ENCODE measurements around the gene OTOR. TPM values are rescaled to one million over a fixed set of nuclear protein-coding genes. Genes with fewer than 3 reads are reported as not detected.

Gene OTOR
- total and polyA plus RNA-seq, 2 of the 13 experiments (the other 11 are each of a cell fraction or from before 2014, with no cell fraction given), result not detected

DNA sequence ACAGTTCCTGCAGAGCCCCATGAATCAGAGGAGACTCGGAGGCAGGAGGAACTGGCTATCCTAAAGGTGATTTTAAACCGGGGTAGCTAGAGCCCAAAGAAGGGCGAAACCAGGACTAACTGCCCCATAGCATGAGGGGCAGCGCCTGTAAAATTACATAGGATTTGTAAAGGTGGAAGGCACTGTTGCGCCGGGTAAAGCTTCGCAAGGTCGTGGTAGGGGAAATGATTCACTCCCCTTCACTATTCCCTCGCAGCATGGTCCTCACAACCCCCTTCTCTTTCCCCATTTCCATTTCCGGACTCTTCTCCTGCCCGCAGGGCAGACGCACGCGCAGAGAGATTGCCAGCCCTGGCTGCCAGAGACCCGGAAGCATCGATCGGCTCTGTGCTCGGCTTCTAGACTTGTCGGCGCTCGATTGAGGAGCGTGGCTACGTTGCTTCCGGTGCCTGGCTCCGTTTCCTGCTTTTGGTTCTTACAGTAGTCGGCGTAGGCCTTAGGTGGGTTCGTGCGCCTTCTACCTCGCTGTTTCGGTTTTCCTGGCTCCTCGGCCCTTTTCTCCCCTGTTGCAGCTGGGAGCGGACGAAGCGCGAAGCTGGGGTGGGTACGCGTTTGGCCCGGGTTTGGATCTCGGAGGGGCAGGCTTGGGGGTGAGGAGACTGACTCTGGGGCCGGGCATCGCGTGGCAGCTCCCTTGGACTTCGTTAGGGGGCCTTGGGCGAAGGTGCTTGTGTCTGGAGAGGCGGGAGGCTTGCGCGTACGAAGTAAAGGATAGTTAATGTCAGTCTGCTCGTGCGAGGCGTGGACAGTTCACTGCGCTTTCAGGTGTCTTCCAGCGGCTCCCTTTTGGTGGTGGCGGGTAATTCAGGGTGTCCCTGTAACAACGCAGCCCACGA lies 18.3 kb upstream of the OTOR start, which contains the start of gene SNRPB2 (continued):
- peak; percentile 95; the same call in 1 of the 2 replicates for TF ChIP-seq ZNF468 (CRISPR knock-in tag; IDR thresholded peaks at IDR 0.05)
- TF ChIP-seq ZFP62 (CRISPR knock-in tag; IDR thresholded peaks at IDR 0.05), result no peak
- peak; percentile 98 for TF ChIP-seq ARNT2 (CRISPR knock-in tag; IDR thresholded peaks at IDR 0.05; ENCODE audit: low read depth)
- peak; percentile 98; the same call in 1 of the 2 replicates for TF ChIP-seq GLI4 (CRISPR knock-in tag; IDR thresholded peaks at IDR 0.05; ENCODE audit: borderline replicate concordance)
- TF ChIP-seq, protein P1, sequence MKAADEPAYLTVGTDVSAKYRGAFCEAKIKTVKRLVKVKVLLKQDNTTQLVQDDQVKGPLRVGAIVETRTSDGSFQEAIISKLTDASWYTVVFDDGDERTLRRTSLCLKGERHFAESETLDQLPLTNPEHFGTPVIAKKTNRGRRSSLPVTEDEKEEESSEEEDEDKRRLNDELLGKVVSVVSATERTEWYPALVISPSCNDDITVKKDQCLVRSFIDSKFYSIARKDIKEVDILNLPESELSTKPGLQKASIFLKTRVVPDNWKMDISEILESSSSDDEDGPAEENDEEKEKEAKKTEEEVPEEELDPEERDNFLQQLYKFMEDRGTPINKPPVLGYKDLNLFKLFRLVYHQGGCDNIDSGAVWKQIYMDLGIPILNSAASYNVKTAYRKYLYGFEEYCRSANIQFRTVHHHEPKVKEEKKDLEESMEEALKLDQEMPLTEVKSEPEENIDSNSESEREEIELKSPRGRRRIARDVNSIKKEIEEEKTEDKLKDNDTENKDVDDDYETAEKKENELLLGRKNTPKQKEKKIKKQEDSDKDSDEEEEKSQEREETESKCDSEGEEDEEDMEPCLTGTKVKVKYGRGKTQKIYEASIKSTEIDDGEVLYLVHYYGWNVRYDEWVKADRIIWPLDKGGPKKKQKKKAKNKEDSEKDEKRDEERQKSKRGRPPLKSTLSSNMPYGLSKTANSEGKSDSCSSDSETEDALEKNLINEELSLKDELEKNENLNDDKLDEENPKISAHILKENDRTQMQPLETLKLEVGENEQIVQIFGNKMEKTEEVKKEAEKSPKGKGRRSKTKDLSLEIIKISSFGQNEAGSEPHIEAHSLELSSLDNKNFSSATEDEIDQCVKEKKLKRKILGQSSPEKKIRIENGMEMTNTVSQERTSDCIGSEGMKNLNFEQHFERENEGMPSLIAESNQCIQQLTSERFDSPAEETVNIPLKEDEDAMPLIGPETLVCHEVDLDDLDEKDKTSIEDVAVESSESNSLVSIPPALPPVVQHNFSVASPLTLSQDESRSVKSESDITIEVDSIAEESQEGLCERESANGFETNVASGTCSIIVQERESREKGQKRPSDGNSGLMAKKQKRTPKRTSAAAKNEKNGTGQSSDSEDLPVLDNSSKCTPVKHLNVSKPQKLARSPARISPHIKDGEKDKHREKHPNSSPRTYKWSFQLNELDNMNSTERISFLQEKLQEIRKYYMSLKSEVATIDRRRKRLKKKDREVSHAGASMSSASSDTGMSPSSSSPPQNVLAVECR (CRISPR knock-in tag; IDR thresholded peaks at IDR 0.05; ENCODE audit: borderline replicate concordance), result peak; percentile 98
- TF ChIP-seq HES4 (CRISPR knock-in tag; IDR thresholded peaks at IDR 0.05; ENCODE audit: borderline replicate concordance), result peak; percentile 87; the same call in 1 of the 2 replicates
- peak; percentile 92 for TF ChIP-seq ZNF775 (CRISPR knock-in tag; IDR thresholded peaks at IDR 0.05; ENCODE audit: borderline replicate concordance)
- no peak for TF ChIP-seq PRPF4 (IDR thresholded peaks at IDR 0.05; ENCODE audit: low read depth, low read length, poor library complexity, severe bottlenecking)
- TF ChIP-seq ARNTL (CRISPR knock-in tag; IDR thresholded peaks at IDR 0.05), result peak; percentile 96
- peak; percentile 98 for TF ChIP-seq THAP11 (CRISPR knock-in tag; IDR thresholded peaks at IDR 0.05)
- no peak; the same call in 1 of the 2 replicates for TF ChIP-seq RFX3 (CRISPR knock-in tag; IDR thresholded peaks at IDR 0.05)
- peak; percentile 84 for TF ChIP-seq GMEB2 (CRISPR knock-in tag; IDR thresholded peaks at IDR 0.05; ENCODE audit: low read depth)
- TF ChIP-seq ZSCAN25 (CRISPR knock-in tag; IDR thresholded peaks at IDR 0.05), result peak; percentile 86; the same call in 1 of the 2 replicates
- peak; percentile 99 for TF ChIP-seq ZNF678 (CRISPR knock-in tag; IDR thresholded peaks at IDR 0.05)
- peak; percentile 99; the same call in 1 of the 2 replicates for TF ChIP-seq ZZZ3 (CRISPR knock-in tag; IDR thresholded peaks at IDR 0.05; ENCODE audit: borderline replicate concordance)
- peak; percentile 88; the same call in 1 of the 2 replicates for TF ChIP-seq ZNF703 (CRISPR knock-in tag; IDR thresholded peaks at IDR 0.05; ENCODE audit: borderline replicate concordance)
- TF ChIP-seq MAFK (conservative IDR thresholded peaks at IDR 0.05 in 1 of 2, IDR thresholded peaks at IDR 0.05 in 1 of 2; ENCODE audit: low read length in 2 of 2), result peak; percentile 15 to 89; a peak in 2 of 4 replicates

Data from HepG2 (cell line).